GM21717 (cell line): Measurements from ENCODE around the gene SEC16A.

Source experiments
- ATAC-seq: cut with Tn5 transposase; IDR thresholded peaks from one replicate; pipeline ENCODE4 v1.9.1; 2021; ENCODE audit warnings: mild to moderate bottlenecking, moderate library complexity; ENCODE audit not compliant: unreplicated experiment

Gene SEC16A

DNA sequence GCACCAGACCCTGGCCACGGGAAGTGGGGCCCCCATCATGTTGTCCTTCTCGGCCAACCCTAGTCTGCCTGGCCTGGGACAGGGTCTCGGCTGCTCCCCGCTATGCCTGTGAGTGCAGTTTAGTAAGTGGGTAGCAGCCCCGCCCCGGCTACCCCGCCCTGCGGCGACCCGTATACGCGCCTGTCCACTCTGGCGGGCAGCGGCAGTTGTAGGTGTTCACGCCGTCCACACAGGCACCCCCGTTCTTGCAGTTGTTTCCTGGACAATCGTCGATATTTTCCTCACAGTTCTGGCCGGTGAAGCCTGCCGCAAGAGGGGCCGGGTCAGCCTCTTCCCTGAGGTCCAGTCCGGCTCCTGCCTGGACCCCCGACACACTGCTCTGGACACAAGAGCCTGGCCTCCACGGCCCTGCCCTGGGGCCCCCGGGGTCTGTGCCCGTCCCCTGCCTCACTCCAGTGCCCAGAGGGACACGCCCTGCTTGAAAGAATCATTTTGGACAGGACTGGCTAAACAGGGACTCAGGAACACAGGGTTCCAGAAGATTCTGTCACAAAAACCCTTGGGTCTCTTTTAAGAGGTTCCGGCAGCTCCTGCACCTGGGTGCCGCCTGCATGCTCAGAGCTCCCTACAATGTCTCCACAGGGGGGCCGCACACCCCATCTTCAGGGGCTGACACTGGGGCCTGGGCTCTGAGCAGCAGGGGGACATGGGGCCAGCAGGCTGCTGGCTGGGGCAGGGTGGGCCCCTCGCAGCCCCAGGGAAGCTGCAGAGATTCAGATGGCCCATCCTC, 36.6 kb upstream of the SEC16A start:
- no peak for ATAC-seq

DNA sequence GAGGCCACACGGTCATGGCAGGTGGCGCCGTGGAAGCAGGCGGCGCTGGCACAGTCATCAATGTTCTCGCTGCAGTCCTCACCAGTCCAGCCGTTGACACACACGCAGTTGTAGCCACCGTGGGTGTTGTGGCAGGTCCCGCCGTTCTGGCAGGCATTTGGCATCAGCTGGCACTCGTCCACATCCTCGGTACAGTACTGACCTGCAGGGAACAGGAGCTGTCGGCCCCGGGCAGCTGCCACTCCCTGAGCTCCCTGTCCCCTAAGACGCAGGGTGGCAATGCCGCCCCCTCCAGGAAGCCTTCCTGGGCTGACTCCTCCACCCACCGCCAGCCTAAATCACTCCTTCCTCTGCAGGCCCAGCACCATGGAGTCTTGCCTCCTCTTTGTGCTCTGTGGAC, 35.8 kb upstream of the SEC16A start:
- ATAC-seq, result no peak

DNA sequence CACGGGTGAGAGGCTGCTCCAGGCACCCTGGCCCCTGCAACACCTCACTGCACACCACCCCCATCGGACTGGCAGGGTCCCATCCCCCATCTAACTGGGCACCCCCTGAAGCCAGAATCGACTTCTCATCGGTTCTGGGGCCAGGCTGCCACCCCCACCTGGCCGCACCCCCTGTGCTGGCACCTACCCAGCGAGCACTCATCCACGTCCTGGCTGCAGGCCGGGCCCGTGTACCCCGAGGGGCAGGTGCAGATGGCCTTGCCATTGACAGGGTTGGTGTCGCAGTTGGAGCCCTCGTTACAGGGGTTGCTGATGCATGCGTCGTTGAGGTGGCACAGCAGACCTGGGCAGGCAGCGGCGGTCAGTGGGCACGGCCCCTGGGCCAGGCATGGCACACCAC, 35.1 kb upstream of the SEC16A start:
- no peak for ATAC-seq

DNA sequence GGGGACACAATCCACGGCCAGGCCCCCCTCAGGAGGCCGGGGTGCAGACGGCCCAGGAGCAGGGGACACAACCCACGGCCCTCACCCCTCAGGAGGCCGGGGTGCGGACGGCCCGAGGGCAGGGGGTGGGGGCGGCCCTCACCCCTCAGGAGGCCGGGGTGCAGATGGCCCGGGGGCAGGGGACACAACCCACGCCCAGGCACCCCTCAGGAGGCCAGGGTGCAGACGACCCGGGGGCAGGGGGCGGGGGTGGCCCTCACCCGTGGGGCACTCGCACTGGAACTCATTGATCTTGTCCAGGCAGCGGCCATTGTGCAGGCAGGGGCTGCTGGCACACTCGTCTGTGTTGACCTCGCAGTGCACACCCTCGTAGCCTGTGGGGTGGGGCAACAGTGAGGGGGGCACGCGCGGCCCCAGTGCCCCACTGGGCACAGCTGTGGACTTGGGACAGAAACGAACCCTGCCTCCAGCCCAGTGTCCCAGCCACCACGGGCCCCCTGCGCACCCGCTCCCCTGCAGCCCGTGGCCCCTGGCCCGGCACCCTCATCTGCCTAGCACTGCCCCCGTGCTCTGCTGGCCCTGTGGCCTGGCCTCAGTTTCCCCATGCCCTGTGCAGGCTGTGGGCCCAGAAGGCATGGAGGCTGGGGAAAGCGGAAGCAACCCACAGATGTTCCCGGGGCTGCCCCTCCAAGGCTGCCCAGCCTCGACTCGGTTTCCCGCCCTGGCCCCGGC, 34.3 kb upstream of the SEC16A start:
- ATAC-seq, result no peak

DNA sequence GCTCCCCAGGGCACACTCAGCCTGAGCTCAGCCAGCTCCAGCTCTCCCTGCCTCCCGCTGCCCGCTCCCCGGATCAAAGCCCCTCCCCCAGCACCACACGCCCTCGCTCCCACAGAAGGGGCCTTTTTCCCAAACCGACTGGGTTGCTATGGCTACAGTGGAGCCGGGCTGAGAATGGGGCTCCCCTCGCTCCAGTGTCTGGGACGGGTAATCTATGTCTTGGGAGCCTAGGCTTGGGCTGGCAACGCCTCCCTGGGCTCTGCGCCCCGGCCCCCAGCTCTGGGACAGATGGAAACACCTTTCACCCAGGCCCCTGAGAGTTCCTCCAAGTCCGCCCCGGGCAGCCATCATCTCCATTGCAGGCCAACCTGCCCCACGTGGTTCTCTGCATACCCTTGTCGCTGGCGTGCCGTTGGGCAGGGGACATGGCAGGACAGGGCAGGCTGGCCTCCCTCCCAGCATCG, 33.4 kb upstream of the SEC16A start:
- no peak for ATAC-seq

DNA sequence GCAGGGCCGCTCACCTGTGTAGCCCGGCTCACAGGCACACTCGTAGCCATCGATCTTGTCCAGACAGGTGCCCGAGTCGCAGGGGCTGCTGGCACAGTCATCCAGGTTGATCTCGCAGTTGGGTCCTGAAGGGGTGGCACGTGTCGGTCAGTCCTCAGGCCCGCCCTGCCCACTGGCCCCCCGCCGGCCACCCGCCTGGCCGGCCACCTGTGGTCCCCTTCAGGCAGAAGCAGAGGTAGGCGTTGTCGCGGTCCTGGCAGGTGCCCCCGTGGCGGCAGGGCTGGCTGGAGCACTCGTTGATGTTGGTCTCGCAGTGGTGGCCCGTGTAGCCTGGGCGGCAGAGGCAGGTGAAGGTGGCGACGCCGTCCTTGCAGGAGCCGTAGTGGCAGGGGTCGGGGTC, 32.4 kb upstream of the SEC16A start:
- ATAC-seq, result no peak

DNA sequence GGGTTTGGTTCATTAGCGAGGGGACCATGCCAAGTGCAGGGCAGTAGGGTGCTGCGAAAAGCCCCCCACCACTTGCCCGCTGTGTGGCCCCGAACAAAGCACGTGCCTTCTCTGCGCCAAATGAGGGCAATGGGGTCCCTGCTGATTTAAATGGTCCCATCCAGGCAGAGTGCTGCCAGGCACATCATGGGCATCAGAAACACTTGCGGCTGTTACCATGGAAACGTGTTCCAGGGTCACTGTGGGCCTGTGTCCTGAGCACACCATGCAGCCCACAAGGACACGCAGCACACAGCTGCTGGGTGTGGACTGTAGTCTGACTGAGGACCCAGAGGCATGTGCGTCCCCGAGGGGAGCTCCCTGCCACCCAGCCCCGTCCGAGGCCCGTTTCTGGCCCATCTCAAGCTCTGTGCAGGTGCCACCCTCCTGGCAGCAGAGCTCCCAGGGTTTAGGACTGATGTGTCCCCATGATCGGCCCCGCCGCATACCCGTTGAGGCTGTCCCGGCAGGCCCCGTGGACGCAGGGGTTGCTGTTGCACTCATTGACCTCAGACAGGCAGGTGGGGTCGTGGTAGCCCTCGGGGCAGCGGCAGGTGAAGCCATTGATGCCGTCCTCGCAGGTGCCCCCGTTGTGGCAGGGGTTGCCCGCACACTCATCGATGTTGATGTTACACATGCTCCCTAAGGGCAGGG, 31.3 kb upstream of the SEC16A start:
- no peak for ATAC-seq

DNA sequence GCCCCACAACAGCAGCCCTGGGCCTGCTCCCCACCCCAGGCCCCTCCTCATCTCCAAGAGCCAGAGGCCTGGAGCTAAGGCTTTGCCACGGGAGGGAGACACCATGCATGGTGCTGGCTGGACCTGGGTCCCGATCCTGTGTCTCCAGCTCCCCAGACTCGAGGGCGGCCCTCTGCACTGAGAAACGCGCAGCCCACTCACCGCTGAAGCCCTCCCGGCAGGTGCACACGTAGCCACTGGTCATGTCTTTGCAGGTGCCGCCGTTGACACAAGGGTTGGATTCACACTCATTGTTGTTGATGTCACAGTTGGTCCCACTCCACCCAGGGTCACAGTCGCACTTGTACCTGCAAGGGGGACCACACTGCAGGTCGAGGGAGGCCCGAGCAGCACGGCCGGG, 30.4 kb upstream of the SEC16A start:
- ATAC-seq, result no peak

DNA sequence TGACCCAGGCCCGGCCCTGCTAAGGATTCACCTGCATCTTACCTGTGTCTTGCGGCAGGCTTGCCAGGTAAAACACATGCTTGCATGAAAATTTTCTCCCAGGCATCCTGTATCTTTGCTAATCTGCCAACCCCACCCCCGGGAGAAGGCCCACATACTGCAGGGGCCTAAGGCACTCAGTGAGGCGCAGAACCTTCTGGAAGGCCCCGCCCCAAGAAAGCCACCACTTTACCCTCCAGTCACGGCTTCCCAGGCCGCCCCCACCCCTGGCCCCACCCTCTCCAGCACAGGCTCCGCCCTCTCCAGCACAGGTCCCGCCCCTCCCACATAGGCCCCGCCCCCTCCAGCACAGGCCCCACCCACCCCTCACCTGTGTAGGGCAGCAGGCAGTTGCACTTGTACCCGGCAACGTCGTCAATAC, 29.8 kb upstream of the SEC16A start:
- ATAC-seq, result no peak

DNA sequence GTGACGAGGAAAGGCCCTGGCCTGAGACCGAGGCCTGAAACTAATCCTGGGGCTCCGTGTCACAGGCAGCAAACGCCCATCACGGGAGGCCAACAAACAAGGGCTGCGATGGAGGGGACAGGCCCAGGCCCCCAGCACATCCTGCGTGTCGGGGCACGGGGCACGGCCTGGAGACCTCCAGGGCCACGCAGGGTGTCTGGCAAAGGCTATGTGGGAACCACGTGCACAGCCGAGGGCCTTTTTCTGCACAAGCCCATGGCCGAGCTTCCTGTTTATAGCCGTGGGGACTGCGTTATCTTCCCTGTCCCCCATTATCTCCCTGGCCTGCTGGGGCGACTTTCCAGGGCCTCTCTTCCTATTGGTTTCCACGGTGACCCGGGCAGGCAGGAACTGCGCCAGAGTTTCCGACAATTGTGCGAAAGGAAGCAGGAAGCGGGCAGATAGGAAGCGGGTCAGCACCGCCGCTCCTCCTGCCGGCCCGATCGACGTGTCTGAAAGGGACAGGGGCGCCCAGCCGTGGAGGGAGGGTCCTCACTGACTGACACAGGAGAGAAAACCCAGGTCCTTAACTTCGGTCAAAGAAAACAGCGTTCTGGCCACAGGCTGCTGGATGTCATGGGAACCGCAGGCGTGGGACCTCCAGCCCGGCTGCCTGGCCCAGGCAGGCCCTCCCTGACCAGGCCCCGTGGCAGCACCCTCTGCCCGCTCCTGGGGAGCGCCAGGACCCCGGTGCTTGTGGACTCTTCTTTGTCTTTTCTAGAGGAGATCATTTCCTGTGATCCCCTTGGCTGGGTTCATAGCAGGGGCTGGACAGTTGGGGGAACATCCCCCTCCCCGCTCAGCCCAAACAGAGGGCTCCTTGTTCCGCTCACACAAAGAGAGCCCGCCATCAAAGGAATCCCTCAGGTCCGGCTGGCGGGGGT, 29.1 kb upstream of the SEC16A start:
- ATAC-seq, result no peak

DNA sequence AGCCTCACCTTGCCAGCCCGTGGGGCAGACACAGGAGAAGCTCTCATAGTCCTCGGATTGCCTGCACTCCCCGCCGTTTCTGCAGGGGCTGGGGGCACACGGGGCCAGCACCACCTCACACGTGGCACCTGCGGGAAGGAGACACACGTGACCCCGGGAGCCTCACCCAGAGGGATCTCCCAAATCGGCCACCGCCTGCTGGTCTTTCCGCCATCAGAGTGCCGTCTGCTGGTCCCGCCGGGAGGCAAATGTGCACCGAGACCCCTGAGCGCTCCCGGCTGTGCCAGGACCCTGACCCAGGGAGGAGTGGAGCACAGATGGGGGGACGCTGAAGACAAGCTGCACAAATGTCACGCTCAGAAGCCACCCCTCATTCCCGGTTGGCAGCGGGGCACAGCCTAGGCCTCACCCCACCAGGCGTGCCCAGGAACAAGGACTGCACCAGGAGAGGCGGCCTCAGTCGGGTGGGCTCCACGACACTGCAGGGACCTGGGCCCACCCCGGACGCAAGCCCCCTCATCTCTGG, 28.4 kb upstream of the SEC16A start:
- no peak for ATAC-seq

DNA sequence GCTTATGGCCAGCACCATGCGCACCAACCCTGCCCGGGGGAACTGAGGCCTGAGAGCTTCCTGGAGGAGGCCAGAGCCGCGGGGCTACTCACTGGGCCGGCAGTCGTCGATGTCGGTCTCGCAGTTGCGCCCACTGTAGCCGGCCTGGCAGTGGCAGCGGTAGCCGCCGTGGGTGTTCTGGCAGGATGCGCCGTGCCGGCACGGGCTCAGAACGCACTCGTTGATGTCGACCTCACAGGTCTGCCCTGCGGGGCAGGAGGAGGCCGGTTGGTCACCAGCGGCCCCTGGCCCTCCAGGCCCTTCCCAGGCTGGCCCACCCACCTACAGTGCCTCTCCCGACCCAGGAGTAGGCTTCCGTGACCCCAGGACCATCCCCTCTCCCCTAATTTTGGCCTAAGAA, 27.7 kb upstream of the SEC16A start:
- ATAC-seq, result no peak

DNA sequence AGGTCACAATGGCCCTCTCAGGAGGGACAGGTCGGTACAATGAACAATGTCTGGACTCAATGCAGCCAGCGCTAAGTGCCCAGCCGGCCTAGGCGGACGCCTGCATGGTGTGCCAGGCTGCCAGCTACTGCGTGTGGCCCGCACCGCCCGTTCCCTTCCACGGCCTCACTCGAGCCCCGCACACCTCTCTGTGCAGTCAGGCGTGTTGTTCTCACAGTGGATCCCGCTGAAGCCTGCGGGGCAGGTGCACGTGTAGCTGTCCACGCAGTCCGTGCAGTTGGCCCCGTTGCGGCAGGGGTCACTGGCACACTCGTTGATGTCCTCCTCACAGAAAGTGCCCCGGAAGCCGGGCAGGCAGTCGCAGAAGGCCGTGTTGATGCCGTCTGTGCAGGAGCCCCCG, 26.7 kb upstream of the SEC16A start:
- ATAC-seq, result no peak

DNA sequence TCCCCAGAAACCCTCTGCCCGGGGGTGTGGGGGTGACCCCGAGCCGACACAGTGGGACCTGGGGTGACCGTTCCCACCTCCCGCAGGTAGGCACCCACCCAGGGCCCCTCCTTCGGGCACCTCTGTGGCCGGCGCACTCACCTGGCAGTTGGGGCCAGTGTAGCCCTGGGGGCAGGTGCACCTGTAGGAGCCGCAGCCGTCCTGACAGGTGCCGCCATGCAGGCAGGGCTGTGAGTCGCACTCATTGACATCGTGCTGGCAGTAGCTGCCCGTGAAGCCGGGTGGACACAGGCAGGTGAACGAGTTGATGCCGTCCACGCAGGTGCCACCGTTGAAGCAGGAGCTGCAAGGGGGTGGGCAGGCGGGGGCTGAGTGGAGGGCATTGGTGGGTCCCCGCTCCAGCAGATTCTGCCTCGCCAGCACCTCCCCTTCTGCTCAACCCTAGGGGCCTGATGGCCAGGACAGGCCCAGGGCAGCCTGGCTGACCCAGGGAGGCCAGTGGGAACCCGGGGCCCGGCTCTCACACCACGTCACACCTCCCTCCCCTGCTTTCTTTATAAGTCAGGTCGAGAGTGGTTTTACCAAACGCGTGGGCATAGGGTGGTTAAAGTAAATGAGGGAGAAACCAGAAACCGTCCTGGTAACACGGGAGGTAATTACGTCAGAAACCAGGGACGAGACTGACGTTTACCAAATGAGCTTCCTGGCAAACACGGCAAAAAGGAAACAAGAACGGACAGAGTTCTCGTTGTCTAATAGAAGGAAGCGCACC, 26.1 kb upstream of the SEC16A start:
- ATAC-seq, result no peak

DNA sequence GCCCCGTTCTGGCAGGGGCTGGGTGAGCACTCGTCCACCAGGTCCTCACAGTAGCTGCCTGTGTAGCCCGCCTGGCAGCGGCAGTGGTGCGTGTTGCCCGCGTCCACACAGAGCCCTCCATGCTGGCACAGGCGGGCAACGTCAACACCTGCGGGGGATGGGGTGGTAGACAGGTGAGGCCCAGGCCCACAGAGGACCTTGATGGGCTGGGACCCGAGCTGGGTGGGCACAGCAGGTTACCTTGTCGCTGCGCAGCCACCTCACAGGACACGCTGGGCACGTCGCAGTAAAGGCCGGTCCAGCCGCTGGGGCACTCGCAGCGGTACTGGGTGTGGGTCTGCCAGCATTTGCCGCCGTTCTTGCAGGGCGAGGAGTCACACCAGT, 25.1 kb upstream of the SEC16A start:
- no peak for ATAC-seq

DNA sequence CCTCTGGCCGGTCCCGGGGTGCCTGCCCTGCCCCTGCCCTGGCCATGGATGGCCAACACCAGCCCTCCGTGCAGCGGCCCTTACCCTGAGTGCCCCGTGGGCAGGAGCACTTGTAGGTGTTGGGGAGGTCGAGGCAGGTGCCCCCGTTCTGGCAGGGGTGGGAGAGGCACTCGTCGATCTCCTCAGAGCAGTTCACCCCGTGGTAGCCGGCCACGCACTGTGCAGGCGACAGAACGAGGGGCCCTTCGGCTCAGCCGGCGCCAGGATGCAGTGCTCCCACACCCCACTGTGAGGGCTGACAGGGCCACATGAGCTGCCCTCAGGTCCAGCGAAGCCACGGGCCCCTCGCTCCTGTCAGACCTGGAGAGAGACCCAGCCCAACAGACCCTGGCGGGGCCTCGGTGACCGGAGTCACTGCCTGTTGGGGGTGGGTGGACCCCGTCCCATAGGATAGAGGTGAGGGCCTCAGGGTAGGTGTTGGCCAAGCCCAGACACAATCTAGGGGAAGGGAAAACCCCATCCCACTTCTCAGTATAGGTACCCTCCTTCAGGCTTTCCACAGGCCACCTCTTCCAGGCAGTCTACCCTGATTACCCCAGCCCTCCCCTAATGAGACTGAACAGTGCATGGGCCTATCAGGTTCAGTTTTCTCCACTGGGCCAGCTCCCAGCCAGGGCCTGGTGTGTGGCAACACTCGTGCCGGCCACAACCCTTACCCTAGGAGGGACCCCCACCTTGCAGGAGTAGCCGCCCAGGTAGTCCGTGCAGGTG, 24.6 kb upstream of the SEC16A start:
- no peak for ATAC-seq

DNA sequence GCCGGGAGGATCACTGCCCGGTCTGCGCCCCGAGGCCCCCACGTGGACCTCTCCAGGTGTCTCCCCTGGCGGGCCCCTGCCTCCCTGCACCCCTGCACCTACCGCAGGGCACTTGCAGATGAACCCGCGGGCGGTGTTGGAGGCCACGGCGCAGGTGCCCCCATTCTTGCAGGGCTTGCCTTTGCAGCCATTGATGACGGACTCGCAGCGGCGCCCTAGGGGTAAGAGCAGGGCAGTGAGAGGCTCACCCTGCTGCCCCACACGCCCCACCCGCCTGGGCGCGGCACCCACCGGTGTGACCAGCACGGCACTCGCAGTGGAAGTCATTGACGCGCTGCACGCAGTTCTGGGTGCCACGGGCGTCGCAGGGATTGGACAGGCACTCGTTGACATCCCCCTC, 23.6 kb upstream of the SEC16A start:
- no peak for ATAC-seq

DNA sequence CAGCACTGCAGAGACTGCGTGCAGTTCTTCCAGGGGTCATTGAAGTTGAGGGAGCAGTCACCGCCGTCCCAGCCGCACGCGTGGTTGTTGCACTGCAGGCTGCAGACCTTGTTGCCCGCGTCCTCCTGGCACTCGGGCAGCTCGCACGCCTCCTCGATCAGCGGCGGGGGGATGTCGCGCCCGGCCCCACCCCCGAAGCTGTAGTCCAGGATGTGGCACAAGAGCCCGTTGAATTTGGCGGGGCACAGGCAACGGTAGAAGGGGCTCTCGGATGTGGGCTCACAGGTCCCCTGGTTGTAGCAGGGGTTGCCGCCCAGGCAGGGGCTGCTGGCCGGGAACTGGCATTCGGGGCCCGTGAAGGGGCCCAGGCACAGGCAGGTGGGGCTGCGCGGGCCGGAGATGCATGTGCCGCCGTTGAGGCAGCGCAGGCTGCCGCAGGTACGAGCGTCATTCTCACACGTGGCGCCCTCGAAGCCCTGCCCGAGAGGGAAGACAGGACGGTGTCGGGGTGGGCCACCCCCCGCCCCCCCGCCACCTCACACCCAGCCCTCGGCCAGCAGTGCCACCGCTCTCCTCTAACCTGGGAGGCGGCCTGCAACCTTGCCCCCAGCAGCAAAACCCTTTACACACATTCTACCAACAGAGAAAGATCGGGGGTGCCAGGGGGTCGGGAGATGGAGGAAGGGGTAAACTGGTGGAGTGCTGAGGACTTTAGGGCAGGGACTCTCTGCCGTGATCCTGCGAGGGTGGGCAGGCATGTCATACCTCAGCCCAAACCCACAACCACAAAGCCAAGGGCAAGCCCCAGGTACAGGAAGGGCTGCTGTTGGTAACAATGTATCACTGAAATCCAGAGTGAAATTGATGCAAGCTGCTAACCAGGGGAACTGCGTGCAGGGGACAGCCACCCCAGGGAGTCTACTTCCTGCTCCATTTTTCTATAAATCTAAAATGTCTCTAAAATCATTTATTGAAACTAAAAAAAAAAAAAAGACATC, 22.9 kb upstream of the SEC16A start:
- no peak for ATAC-seq
